Frontal cortex (tissue), 4 donors: ENCODE measurements around the gene B3GALT6. TPM values are rescaled to one million over a fixed set of nuclear protein-coding genes. Genes with fewer than 3 reads are reported as not detected.
A peak's percentile ranks its signal among the peaks of the same experiment; 100 is the strongest.

Experiments used
- DNase-seq, 2 donors: peaks; one replicate each; pipeline ENCODE4 v3.0.0; 2012; ENCODE audit warnings: low spot score in 2 of 2
- FAIRE-seq: peaks from 2 replicates; lab custom pipeline; 2012; peaks lifted over from hg19 to GRCh38; lab: Jason Lieb, UNC
- total RNA-seq: library from RNA; depleted of rRNA; stranded (reverse); fragments of >200 nt; gene quantifications from one replicate; pipeline ENCODE4 v1.2.3, GENCODE V29; 2014
- donor health status: control.
- donor health status: control.
- donor health status: control.

Gene B3GALT6
- total RNA-seq, 1 donor from 2014 or later = 24.1 TPM

GRCh38 chr1:1255611-1256010, 23.6 kb downstream of the B3GALT6 start:
- DNase-seq (no peak), FAIRE-seq (no peak)

GRCh38 chr1:1256956-1257871, 25.2 kb downstream of the B3GALT6 start:
- no peak for DNase-seq
- no peak for FAIRE-seq

DNA sequence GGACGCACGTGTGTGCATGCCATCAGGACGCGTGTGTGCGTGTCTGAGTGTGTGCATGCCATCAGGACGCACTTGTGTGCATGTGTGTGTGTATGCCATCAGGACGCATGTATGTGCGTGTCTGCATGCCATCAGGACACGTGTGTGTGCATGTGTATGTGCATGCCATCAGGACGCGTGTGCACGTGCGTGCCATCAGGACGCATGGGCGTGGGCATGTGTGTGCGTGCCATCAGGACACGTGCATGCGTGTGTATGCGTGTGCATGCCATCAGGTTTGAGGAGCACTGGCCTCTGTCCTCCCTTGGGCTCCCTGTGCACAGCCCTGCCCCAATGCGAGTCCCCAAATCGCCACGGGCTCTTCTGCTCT, 27.1 kb downstream of the B3GALT6 start:
- no peak for FAIRE-seq

GRCh38 chr1:1259540-1259939, 27.5 kb downstream of the B3GALT6 start:
- DNase-seq (no peak), FAIRE-seq (no peak)

More for the DNA sequence above, 27.1 kb downstream of the B3GALT6 start:
- no peak for DNase-seq

DNA sequence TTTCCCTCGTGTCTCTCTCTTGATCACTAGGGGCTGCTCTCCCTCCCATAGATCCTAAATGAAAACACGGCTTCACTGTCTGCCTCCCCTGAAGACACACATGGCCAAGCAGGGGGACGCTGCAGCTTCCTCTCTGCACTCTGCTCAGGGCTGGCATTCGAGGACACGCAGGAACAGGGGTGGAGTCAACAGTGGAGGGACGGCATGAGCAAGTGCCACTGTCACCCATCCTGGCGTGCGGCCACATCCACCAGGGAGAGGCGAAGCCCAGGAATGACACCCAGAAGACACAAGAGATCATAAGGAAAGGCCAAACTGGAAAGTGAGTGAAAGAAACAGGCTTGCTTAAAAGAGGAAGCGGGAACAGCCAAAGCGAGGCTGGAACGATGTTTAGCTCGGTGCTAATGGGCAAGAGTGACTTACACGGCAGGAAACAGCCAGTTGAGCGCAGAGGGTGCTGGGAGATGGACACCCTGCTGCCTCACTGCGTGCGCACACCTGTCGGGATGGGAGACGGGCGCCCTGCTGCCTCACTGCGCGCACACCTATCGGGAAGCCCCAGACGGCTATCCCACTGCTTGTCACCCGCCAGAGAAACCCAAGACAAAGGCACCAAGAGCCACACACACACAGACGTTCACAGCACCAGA, 28.0 kb downstream of the B3GALT6 start:
- FAIRE-seq (no peak), DNase-seq (no peak)

DNA sequence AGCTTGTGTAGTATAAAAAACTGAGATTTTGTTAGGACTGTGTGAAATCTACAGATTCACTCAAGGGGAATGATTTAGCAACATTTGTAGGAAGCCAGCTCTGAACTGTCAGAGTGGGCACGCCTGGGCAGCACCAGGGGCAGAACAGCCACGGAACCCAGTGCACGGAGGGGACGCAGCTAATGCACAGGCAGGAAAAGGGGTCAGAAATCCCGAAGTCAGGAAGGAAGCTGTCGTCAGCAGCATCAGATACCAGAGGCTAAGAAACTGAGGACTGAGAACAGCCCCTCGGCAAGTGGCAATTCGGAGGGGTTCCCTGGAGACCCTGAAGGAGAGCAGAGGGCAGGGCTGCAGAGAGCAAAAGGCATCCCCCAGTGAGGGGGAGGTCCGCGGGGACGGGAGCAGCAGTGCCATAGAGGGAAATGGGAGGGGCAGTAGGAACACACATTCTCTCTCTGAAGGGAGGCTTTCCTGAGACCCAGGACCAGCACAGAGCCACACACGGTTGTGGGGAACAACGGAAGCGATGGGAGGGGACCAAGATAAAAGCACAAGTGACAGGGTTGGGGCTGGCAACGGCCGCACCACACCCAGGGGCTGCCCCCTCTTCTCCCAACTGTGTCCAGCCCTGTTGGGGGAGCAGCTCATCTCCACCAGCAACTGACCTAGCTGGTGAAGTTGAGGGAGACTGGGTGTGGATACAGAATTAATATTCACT, 29.0 kb downstream of the B3GALT6 start:
- DNase-seq = no peak

GRCh38 chr1:1262071-1262470, 30.0 kb downstream of the B3GALT6 start:
- FAIRE-seq = no peak

More for the DNA sequence above, 29.0 kb downstream of the B3GALT6 start:
- FAIRE-seq = no peak

GRCh38 chr1:1262758-1263157, 30.7 kb downstream of the B3GALT6 start:
- FAIRE-seq (no peak), DNase-seq (no peak)

More at GRCh38 chr1:1262071-1262470, 30.0 kb downstream of the B3GALT6 start:
- DNase-seq = no peak

- no peak for FAIRE-seq
- no peak for DNase-seq
These were observed 32.0 kb downstream of the B3GALT6 start for GRCh38 chr1:1264026-1264425.

DNA sequence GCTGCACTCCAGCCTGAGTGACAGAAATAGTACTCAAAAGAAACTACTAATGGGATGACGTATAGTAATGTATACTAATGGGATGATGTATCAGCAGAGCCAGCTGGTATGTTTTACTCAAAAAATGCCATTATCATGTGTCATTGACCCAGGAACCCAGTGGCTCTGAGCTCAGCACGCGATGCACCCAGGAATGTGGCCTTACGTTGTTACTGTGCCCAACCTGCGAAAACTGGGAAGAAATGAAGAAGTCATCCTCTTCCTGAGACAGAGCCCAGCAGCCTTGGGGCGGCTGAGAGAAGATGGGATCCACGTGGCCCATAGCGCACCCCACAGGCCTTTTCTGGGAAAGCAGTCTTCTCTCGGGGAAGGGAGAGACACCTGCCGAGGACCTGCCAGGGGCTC, 32.8 kb downstream of the B3GALT6 start:
- DNase-seq (no peak), FAIRE-seq (no peak)

GRCh38 chr1:1267488-1268283, 35.6 kb downstream of the B3GALT6 start:
- DNase-seq (no peak), FAIRE-seq (no peak)

DNA sequence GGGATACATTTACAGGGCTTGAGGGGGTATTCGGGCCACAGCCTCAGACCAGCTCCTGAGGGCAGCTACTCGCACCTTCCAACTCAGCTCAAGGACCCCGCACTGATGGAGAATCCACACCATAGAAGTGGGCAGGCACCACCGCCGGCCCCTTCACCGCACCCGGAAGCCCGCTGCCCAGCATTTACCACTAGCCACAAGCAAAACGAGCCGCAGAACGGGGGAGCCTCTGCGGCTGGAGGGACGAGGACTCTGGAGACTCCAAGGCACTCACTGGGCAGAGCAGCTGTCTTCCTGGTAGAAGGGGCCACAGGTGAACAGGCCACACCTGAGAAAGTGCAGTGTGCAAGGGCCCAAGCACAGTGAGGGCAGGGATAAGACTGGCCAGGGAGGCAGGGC, 36.2 kb downstream of the B3GALT6 start:
- DNase-seq (no peak), FAIRE-seq (no peak)

DNA sequence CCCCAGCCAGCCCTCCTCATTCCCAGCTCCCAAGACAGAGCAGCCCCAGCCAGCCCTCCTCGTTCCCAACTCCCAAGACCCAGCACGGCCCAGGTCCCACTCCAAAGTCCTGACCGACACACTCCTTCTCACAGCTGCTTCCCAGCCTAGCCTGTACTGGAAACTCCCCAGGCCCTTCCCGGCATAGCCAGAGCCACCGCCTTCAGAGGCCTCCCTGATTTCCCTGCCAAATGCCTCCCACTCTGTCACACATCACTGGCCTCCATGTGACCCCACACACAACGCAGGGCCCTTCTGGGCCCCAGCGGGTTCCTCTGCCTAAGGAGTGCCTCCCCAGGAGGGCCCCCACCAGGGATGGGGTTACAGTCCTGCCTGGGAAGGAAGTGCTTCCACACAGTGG, 38.8 kb downstream of the B3GALT6 start:
- FAIRE-seq (no peak), DNase-seq (no peak)

DNA sequence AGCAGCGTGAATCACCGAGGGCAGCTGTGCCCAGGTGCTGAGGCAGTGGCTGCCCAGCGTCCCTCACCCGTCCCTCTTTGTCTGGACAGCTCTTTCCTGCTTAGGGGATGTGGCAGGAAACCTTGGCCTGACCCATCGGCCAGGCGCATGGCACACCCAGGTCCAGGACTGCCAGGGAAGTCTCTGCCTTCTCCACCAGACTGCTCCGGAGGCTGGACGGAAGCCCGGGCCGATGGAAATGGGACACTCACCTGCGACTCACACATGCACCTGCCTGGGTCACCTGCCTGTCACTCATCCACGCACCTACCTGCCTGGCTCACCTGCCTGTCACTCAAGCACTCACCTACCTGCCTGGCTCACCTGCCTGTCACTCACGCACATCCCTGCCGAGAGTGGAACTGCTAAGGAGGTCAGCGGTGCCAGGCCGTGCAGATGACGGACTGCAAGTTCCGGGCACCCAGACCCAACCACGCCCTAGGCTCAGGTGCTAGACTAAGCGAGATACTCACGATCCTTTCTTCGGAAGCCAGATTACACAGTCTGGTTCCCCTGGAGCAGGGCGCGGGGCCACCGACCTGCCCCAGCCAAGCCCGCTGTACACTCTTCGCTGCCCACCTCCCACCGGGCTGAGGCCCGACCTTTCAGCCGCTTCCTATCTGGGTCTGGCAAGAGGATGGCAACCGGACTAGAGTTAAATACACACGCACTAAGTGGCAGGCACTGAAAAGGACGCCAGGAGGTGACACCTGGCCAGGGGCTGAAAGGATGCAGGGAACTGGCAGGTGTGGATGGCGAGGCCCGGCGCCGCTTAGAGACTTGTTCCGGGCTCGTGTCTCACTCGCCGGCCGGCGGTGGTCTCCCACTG, 40.5 kb downstream of the B3GALT6 start:
- no peak for DNase-seq
- no peak for FAIRE-seq

- DNase-seq (no peak), FAIRE-seq (no peak)
These were observed 41.1 kb downstream of the B3GALT6 start for GRCh38 chr1:1273209-1273511.

- peak; percentile 99 to 100 for DNase-seq
- no peak for FAIRE-seq
These were observed 41.7 kb downstream of the B3GALT6 start, which contains the start of gene UBE2J2 for GRCh38 chr1:1273512-1274298. TSS of gene UBE2J2 (minus strand) at chr1:1273854. CDS start at chr1:1267992, 5,862 bp downstream.

DNA sequence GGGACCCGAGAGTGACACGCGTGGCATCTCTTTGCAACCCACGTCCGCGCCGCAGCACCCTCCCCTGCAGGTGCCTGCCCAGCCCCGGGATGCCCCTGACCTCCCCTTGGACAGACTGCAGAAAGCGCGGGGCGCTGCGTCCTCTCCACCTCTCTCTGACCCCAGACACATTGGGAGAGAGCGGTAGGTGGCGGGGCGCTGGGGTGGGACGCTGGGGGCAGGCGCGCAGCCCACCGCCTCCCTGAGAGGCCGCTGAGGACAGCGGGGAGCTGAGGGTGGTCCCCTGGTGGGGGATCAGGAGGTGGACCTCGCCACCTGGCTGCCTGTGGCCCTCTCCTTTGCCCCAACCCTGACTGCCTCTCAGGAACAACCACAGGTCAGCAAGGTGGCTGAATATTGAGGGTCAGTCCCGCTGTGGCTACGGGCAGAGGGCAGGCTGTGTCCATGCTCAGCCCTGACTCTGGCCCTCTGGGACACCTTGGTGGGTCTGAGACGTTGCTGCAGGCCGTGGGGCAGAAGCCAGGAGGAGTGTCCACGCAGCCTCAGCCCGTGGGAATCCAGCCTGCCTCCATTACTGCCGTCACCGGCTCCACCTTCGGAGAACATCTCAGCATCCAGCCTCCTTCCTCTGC, 42.4 kb downstream of the B3GALT6 start:
- DNase-seq (no peak), FAIRE-seq (no peak)
